Activated naive CD8-positive, alpha-beta T cell treated with anti-CD3 and anti-CD28 coated beads, Interleukin-2, amount 50 U/mL, for 24 hours (primary cell): ENCODE data around the gene GCLC.
"Not testable (repeated sequence)": the region's sequence is repeated elsewhere in the genome, so short reads cannot be mapped to it uniquely, and the experiment has no call there.

Source experiments
- ATAC-seq: fragments of 150-1000 bp; cut with Tn5 transposase; one replicate; pipeline ENCODE4 v1.10.0; 2021
- DNase-seq: peaks from one replicate; pipeline ENCODE4 v3.0.0; 2021
- H3K27ac Mint-ChIP-seq: one replicate; pipeline ENCODE4 v1.8.0; 2021; ENCODE audit warnings: mild to moderate bottlenecking, mixed read lengths
- H3K27me3 Mint-ChIP-seq: one replicate; pipeline ENCODE4 v1.8.0; 2021; ENCODE audit warnings: mixed read lengths
- H3K36me3 Mint-ChIP-seq: one replicate; pipeline ENCODE4 v1.8.0; 2021; ENCODE audit warnings: low read depth, mixed read lengths
- H3K4me1 Mint-ChIP-seq: one replicate; pipeline ENCODE4 v1.8.0; 2021; ENCODE audit warnings: mixed read lengths
- H3K4me3 Mint-ChIP-seq: one replicate; pipeline ENCODE4 v1.8.0; 2021; ENCODE audit warnings: mild to moderate bottlenecking, moderate library complexity, mixed read lengths
- H3K9me3 Mint-ChIP-seq: one replicate; pipeline ENCODE4 v1.8.0; 2021; ENCODE audit warnings: mixed read lengths

Gene GCLC

DNA sequence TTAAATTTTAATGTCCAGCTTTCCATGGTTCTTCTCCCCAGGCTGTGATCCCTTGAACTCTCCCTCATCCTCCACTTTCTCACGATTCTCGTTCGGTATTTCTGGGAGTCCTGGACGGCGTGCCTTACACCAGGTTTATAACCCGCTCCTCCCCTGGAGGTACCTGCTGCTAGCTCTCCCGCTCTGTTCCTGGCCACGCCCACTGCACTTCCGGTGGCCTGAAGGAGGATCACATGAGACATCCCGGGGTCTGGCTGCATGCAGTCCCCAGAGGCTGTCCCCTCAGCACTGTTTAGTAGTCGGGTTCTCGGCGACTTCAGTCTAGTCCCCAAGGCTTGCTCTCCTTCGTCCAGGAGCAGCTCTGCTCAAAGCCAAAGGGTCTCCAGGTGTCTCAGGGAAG lies 28.4 kb upstream of the GCLC start:
- Mint-ChIP-seq H3K4me3 (no peak overlapping the region), H3K9me3 (no peaks in the 10 kb centered on the region), H3K4me1 (no peaks in the 10 kb centered on the region), H3K27ac (no peak overlapping the region), H3K36me3 (no peaks in the 10 kb centered on the region), H3K27me3 (no peaks in the 10 kb centered on the region)
- no peak for ATAC-seq
- DNase-seq = no peak

DNA sequence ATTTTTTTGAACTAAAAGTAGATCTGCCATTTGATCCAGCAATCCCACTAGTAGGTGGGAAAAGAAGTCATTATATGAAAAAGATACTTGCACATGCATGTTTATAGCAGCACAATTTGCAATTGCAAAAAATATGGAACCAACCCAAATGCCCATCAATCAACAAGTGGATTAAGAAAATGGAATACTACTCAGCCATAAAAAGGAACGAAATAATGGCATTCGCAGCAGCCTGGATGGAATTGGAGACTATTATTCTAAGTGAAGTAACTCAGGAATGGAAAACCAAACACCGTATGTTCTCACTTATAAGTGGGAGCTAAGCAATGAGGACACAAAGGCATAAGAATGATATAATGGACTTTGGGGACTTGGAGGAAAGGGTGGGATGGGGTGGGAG lies 27.5 kb upstream of the GCLC start:
- not testable (repeated sequence) for H3K9me3 Mint-ChIP-seq, DNase-seq, H3K4me1 Mint-ChIP-seq, H3K36me3 Mint-ChIP-seq, H3K4me3 Mint-ChIP-seq, H3K27ac Mint-ChIP-seq, H3K27me3 Mint-ChIP-seq, ATAC-seq

DNA sequence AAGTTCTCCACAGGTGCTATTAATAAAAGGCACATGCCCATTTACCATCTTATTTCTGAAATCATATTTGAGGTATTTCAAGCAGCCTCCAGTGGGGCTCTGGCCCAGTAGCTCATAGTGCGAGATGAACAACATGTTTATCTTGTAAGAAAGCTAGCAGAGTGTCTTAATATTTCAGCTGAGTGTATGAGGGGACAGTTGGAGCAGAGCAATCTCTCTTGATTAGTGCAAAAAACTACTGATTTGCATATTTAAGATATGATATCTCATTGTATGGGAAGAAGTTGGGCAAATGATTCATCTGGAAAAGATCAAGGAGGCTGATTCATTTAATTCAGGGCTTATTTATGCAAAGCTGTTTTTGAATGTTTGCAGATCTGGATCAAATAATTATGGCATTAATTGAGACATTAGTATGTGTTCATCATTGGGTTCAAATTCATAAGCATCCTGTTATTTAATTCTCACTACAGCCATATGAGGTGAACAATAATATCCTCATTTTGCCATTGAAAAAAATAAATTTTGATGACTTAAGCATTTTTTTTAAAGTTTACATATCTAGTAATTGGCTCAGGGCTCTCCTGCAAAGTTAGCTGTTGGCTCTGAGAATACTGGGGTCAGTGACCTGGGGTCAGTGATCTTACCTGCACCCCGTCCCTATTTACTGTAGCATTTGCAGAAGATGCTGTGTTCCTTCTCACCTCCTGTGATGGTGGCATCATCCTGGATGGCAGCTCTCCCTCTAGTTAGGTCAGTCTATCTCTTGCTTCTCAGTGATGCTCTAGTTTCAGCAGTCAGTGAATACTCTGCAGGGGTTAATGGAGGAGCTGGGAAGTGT lies 24.1 kb upstream of the GCLC start:
- no peak for DNase-seq
- ATAC-seq = no peak
- no peaks in the 10 kb centered on the region for H3K36me3 Mint-ChIP-seq
- H3K27me3 Mint-ChIP-seq = peaks cover 7% of the 10 kb centered on the region
- no peaks in the 10 kb centered on the region for H3K4me1 Mint-ChIP-seq
- H3K9me3 Mint-ChIP-seq = no peaks in the 10 kb centered on the region
- no peak overlapping the region for H3K4me3 Mint-ChIP-seq
- H3K27ac Mint-ChIP-seq = no peak overlapping the region

DNA sequence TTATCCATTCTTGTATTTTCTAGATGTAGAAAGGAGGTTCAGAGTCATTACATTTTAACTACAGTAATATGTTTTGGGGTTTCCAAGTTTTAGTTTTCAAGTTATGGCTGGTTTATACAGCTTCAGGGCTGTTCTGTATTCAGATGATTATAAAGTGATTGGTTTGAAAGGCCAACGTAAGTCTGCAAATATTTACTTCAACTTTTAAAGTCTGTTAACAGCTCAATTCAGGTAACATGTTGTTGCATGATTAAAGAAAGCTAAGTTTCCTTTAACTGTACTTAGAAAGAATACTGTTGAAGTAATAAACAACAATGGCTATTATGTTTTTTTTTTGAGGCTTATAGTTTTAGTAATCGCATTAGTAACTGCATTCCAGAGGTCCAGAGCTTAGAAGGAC lies 22.8 kb upstream of the GCLC start:
- ATAC-seq = no peak
- Mint-ChIP-seq H3K27me3 (peaks cover 7% of the 10 kb centered on the region), H3K9me3 (no peaks in the 10 kb centered on the region), H3K36me3 (no peaks in the 10 kb centered on the region), H3K27ac (no peak overlapping the region), H3K4me1 (no peaks in the 10 kb centered on the region), H3K4me3 (no peak overlapping the region)
- no peak for DNase-seq

DNA sequence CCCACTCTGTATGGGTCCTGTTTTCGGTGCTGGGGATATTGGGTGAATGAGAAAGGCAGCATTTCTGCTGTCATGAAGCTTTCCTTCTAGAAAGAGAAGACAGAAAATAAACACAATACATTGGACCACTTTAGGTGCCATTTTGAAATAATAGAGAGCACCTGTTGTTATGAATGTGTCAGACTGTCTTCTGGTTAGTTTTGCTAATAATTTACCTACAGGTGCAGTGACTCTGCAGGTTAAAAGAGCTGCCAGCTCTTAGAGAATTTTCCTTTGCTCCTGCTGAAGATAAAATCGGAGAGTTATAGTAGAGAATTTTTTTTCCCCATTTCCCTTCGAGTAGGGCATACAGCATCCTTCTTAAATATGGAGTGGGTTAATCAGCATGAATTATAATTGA lies 21.9 kb upstream of the GCLC start:
- DNase-seq (no peak), ATAC-seq (no peak)
- Mint-ChIP-seq H3K9me3 (no peaks in the 10 kb centered on the region), H3K4me3 (no peak overlapping the region), H3K36me3 (no peaks in the 10 kb centered on the region), H3K27ac (no peak overlapping the region), H3K4me1 (no peaks in the 10 kb centered on the region), H3K27me3 (peaks cover 7% of the 10 kb centered on the region)

DNA sequence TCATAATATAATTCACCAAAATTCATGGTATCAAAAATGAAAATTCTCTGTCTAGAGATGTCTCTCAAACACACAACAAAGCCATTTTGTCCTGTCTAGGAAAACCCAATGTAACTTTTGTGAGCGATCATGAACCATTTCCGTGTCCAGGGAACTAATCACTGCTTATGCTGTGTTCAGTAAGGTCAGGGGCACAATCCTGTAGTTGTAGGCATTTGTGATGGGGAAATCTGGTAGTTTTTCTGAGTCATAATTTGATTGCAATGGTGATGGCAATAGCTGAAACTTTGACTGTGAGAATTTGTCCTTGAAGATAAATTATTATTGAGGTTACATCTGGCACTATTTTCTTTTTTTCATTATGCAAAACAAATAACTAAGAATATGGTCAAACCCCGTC lies 21.0 kb upstream of the GCLC start:
- DNase-seq = no peak
- H3K27me3 Mint-ChIP-seq = peaks cover 7% of the 10 kb centered on the region
- ATAC-seq = no peak
- H3K4me3 Mint-ChIP-seq = no peak overlapping the region
- H3K36me3 Mint-ChIP-seq = peaks cover 2% of the 10 kb centered on the region
- H3K9me3 Mint-ChIP-seq = no peaks in the 10 kb centered on the region
- H3K4me1 Mint-ChIP-seq = no peaks in the 10 kb centered on the region
- H3K27ac Mint-ChIP-seq = no peak overlapping the region

DNA sequence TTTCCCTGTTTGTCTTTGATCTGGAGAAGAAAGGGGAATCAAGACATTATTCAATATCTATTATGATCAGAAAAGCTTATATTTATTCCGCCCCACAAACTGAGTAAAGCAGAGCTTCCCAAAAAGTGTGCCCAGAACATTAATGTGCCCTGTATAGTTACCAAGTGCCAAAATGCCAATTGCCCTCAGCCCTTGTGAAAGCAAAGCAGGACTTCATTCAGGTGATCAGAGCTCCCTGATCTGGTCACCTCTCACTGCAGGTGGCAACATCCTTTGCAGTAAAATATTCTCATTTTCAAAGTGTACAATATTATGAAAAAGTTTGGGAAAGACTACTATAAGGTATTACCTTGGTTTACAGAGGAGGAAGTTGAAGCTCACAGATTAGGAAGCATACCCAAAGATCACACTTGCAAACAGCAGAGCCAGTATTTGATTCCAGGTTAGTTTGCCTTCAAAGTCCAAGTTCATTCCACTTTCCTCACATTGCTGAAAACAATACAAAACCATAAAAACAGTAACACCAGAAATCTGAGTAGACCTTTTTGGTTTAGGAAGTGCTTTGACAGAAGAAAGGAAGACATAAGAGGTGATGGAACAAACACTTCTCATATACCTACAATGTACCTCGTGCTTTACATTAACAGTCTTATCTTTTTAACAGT lies 19.6 kb upstream of the GCLC start:
- peaks cover 7% of the 10 kb centered on the region for H3K27me3 Mint-ChIP-seq
- H3K9me3 Mint-ChIP-seq = no peaks in the 10 kb centered on the region
- ATAC-seq (no peak), DNase-seq (no peak)
- no peak overlapping the region for H3K4me3 Mint-ChIP-seq
- peaks cover 4% of the 10 kb centered on the region for H3K36me3 Mint-ChIP-seq
- H3K27ac Mint-ChIP-seq = no peak overlapping the region
- no peaks in the 10 kb centered on the region for H3K4me1 Mint-ChIP-seq

DNA sequence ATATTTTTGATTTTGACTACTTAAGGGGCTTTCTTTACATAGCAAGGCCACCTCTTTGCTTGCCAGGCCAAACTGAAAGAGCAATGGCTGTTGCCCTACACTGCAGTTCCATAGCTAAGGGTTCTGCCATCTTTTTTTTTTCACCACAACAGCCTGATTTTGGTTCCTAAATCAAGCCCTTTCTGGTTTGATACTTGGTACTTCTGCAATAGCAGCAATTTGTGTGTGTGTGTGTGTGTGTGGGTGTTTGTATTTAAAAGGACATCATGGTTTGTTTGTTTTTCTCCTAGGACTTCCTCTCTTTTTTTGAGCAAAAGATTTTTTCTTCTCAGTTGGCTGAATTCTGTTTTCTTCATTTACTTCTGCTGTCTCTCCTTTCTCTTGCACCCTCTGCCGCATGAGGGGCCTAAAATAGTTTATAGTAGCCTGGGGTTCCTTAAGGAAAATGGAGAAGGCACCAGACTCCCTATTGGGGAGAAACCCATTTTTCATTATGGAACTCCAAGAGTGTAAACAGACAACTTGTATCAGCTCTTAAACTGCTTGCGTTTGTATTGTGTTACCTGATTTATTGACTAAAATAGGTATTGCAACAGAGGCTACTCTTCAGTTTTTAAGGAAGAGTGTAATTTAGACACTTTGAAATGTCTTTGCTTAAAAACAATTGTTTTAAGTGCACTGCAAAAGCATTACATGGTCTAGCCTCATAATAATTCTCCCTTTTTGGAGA lies 12.2 kb upstream of the GCLC start:
- Mint-ChIP-seq H3K27ac (no peak overlapping the region), H3K36me3 (peaks cover 9% of the 10 kb centered on the region)
- no peak for DNase-seq

DNA sequence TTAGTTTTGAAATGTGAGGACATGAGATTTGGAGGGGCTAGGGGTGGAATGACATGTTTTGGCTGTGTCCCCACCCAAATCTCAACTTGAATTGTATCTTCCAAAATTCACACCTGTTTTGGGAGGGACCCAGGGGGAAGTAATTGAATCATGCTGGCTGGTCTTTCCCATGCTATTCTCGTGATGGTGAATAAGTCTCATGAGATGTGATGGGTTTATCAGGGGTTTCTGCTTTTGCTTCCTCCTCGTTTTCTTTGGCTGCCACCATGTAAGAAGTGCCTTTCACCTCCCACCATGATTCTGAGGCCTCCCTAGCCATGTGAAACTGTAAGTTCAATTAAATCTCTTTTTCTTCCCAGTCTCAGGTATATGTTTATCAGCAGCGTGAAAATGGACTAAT lies 8.7 kb upstream of the GCLC start:
- H3K4me3 Mint-ChIP-seq, DNase-seq, ATAC-seq, H3K9me3 Mint-ChIP-seq, H3K36me3 Mint-ChIP-seq, H3K27me3 Mint-ChIP-seq, H3K27ac Mint-ChIP-seq, H3K4me1 Mint-ChIP-seq: not testable (repeated sequence)

More for the DNA sequence above, 12.2 kb upstream of the GCLC start:
- peaks cover 5% of the 10 kb centered on the region for H3K9me3 Mint-ChIP-seq
- no peak overlapping the region for H3K4me3 Mint-ChIP-seq
- peaks cover under 1% of the 10 kb centered on the region for H3K4me1 Mint-ChIP-seq
- no peaks in the 10 kb centered on the region for H3K27me3 Mint-ChIP-seq
- no peak for ATAC-seq

DNA sequence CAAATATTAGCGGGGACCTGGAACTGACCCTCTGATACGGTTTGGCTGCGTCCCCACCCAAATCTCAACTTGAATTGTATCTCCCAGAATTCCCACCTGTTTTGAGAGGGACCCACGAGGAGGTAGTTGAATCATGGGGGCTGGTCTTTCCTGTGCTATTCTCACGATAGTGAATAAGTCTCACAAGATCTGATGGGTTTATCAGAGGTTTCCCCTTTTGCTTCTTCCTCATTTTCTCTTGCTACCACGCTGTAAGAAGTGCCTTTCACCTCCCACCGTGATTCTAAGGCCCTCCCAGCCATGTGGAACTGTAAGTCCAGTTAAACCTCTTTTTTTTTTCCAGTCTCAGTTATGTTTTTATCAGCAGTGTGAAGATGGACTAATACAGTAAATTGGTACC lies 6.8 kb upstream of the GCLC start:
- H3K9me3 Mint-ChIP-seq, H3K27me3 Mint-ChIP-seq, H3K27ac Mint-ChIP-seq, H3K36me3 Mint-ChIP-seq, H3K4me3 Mint-ChIP-seq, DNase-seq, ATAC-seq: not testable (repeated sequence)
- H3K4me1 Mint-ChIP-seq = peaks cover 20% of the 10 kb centered on the region

DNA sequence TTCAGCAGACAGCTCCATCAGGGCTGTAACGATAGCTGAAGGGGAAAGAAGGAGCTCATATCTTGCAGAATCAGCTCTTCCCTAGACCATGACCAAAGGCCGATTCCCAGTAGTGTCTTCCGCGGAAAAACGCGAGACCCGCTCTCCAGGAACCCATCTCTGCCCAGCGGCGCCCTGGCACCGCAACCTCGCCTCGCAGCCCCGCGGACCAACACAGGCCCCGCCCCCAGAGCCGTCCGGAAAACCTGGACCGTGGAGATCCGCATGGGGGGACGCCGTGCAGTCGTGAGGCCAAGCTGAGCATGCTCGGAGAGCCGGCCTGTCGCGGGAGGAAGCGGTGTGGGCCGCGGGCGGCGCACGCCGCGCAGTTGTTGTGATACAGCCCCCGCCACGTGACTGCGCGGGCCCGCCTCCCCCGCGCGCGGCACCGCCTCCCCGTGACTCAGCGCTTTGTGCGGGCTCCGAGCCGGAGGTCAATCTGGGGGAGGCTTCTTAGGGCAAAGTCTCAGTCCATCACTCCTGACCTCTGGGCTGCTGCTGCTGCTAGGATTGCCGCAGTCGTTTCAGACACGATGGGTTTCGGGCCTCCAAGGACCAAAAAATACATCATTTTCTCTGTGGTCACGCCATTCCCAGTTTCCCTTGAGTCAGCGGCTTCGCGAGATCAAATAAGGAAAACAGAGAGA lies 3.1 kb upstream of the GCLC start:
- Mint-ChIP-seq H3K9me3 (peaks cover 5% of the 10 kb centered on the region), H3K36me3 (no peaks in the 10 kb centered on the region), H3K27ac (peak overlapping the region; percentile 73), H3K4me1 (peaks cover 48% of the 10 kb centered on the region), H3K4me3 (peak overlapping the region; percentile 84), H3K27me3 (peaks cover 5% of the 10 kb centered on the region)
- ATAC-seq = peak; percentile 81
- peak; percentile 93 for DNase-seq

DNA sequence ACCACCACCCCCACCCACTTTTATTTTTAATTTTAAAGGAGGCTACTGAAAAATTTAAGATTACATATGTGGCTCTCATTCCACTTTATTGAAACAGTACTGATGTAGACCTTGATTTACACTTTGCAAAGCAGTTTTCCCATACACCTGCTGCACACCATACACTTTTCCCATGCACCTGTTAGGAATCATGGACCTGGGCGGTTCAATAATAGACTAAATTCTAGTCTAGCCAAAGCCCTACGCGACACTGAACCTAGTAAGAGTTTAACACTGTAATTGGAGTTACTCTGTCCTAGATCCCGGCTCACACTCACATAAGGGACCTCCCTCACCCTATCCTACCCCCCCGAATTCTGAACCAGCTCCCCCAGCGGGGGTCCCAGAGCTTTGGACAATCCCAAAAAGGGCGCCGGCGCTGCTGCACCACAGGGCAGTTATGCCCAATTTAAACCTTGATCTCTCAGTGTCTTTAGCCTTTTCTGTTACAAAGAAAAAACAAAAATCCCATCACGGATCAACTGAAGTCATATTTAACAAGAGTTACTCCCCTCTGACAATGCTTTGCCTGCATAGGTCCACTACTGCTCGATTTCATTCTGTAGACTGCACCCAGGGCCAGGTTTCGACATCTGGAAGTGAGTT lies 2.4 kb upstream of the GCLC start:
- Mint-ChIP-seq H3K4me3 (peak overlapping the region; percentile 84), H3K27me3 (peaks cover 5% of the 10 kb centered on the region), H3K4me1 (peaks cover 51% of the 10 kb centered on the region), H3K36me3 (no peaks in the 10 kb centered on the region), H3K27ac (no peak overlapping the region), H3K9me3 (peaks cover 4% of the 10 kb centered on the region)
- DNase-seq (no peak), ATAC-seq (no peak)

DNA sequence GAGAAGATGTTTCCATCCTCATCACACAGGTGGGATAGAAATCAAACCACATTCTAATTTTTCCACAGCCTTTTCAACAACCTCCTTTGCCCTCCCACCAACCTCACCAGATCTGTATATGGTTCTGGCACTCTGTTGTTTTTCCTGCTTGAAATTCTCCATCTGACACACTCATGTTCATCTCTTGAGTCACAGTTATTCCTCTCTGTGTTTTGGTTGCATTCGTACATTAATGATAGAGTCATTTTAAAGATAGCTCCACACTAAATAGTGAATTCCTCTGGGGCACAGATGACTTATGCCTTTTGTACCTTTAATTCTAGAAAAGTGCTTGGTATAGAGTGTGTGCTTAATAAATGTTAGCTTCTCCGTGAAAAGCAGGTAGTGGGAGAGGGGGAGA lies 1.4 kb upstream of the GCLC start:
- no peak for DNase-seq
- Mint-ChIP-seq H3K27ac (no peak overlapping the region), H3K27me3 (peaks cover 5% of the 10 kb centered on the region), H3K9me3 (no peaks in the 10 kb centered on the region), H3K4me1 (peaks cover 53% of the 10 kb centered on the region), H3K4me3 (no peak overlapping the region), H3K36me3 (peaks cover under 1% of the 10 kb centered on the region)
- no peak for ATAC-seq

DNA sequence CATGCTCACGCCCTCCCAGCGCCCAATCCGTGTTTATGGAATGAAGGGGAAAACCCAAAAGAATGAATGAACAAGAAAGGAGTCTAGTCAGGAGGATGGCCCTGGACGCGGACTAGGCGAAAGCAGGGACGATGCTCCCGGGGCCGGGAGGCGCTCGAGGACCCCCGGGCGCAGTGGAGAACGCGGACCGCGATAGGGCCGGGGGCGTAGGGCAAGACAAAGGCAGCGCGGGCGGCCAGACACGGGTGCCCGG lies 758 bp downstream of the GCLC start:
- peaks cover 58% of the 10 kb centered on the region for H3K4me1 Mint-ChIP-seq
- ATAC-seq (no peak), DNase-seq (no peak)
- H3K27me3 Mint-ChIP-seq = peaks cover 5% of the 10 kb centered on the region
- peak overlapping the region; percentile 90 for H3K4me3 Mint-ChIP-seq
- peaks cover 6% of the 10 kb centered on the region for H3K36me3 Mint-ChIP-seq
- no peaks in the 10 kb centered on the region for H3K9me3 Mint-ChIP-seq
- H3K27ac Mint-ChIP-seq = peak overlapping the region; percentile 83
